KMS-11 (cell line): ENCODE data around the gene SH3PXD2B.
"Not testable (repeated sequence)": the region's sequence is repeated elsewhere in the genome, so short reads cannot be mapped to it uniquely, and the experiment has no call there.

ENCODE experiments used
- H2AFZ ChIP-seq: fragments of 200-600 bp; sonication (generic); 2 replicates; pipeline ENCODE4 v1.6.1; 2016; ENCODE audit warnings: antibody characterized with exemption, mixed run types, low read depth
- H3K27ac ChIP-seq: fragments of 200-600 bp; sonication (generic); 2 replicates; pipeline ENCODE4 v1.6.1; 2016; ENCODE audit warnings: mild to moderate bottlenecking, mixed run types
- H3K27me3 ChIP-seq: fragments of 200-600 bp; sonication (generic); 2 replicates; pipeline ENCODE4 v1.6.1; 2017; ENCODE audit warnings: mild to moderate bottlenecking, low read depth, mixed run types, moderate library complexity; ENCODE audit not compliant: insufficient read depth
- H3K36me3 ChIP-seq: fragments of 200-600 bp; sonication (generic); 2 replicates; pipeline ENCODE4 v1.6.1; 2017; ENCODE audit warnings: mild to moderate bottlenecking, mixed run types; ENCODE audit not compliant: insufficient read depth
- H3K4me1 ChIP-seq: fragments of 200-600 bp; sonication (generic); 2 replicates; pipeline ENCODE4 v1.6.1; 2016; ENCODE audit warnings: mild to moderate bottlenecking, low read depth, mixed run types; ENCODE audit not compliant: poor library complexity, severe bottlenecking
- H3K4me2 ChIP-seq: fragments of 200-600 bp; sonication (generic); 2 replicates; pipeline ENCODE4 v1.7.0; 2016; ENCODE audit warnings: mild to moderate bottlenecking, mixed run types
- H3K4me3 ChIP-seq: fragments of 200-600 bp; sonication (generic); IDR thresholded peaks from 2 replicates; pipeline ENCODE4 v1.6.1; 2017; ENCODE audit warnings: low read depth, low read length, mixed read lengths; ENCODE audit not compliant: insufficient read depth
- H3K79me2 ChIP-seq: fragments of 200-600 bp; sonication (generic); 2 replicates; pipeline ENCODE4 v1.6.1; 2016; ENCODE audit warnings: low read depth, mixed run types; ENCODE audit not compliant: insufficient read depth
- H3K9ac ChIP-seq: fragments of 200-600 bp; sonication (generic); 2 replicates; pipeline ENCODE4 v1.6.1; 2016; ENCODE audit warnings: mild to moderate bottlenecking, mixed run types
- H4K20me1 ChIP-seq: fragments of 200-600 bp; sonication (generic); 2 replicates; pipeline ENCODE4 v1.6.1; 2016; ENCODE audit warnings: mild to moderate bottlenecking, mixed run types; ENCODE audit not compliant: insufficient read depth
- CTCF ChIP-seq: fragments of 200-600 bp; sonication (generic); conservative IDR thresholded peaks from 2 replicates; pipeline ENCODE4 v1.6.1; 2017; ENCODE audit warnings: low read depth, mild to moderate bottlenecking, antibody characterized with exemption, low read length, moderate library complexity, mixed read lengths

The SH3PXD2B gene

GRCh38 chr5:172371684-172372083 is 82.6 kb downstream of the SH3PXD2B start:
- Histone ChIP-seq H3K27me3 (no peaks in the 10 kb centered on the region), H3K4me2 (no peak overlapping the region), H3K36me3 (no peaks in the 10 kb centered on the region), H2AFZ (no peak overlapping the region), H3K4me1 (no peaks in the 10 kb centered on the region), H3K27ac (no peak overlapping the region), H3K9ac (no peak overlapping the region), H4K20me1 (no peaks in the 10 kb centered on the region), H3K79me2 (no peaks in the 10 kb centered on the region), H3K4me3 (no peak overlapping the region)
- TF ChIP-seq CTCF, result no peak

GRCh38 chr5:172370648-172371545 is 83.4 kb downstream of the SH3PXD2B start:
- no peak overlapping the region for H3K9ac ChIP-seq
- H3K4me2 ChIP-seq, result no peak overlapping the region
- no peaks in the 10 kb centered on the region for H3K36me3 ChIP-seq
- no peak overlapping the region for H3K27ac ChIP-seq
- no peaks in the 10 kb centered on the region for H3K4me1 ChIP-seq
- H3K27me3 ChIP-seq, result no peaks in the 10 kb centered on the region
- TF ChIP-seq CTCF, result peak; percentile 51
- H4K20me1 ChIP-seq, result no peaks in the 10 kb centered on the region
- no peak overlapping the region for H3K4me3 ChIP-seq
- no peak overlapping the region for H2AFZ ChIP-seq
- no peaks in the 10 kb centered on the region for H3K79me2 ChIP-seq

- Histone ChIP-seq H3K27me3 (no peaks in the 10 kb centered on the region), H3K79me2 (no peaks in the 10 kb centered on the region), H3K27ac (no peak overlapping the region), H3K4me3 (no peak overlapping the region), H2AFZ (no peak overlapping the region), H3K4me2 (no peak overlapping the region), H3K4me1 (no peaks in the 10 kb centered on the region), H3K9ac (no peak overlapping the region), H4K20me1 (no peaks in the 10 kb centered on the region), H3K36me3 (no peaks in the 10 kb centered on the region)
- TF ChIP-seq CTCF, result no peak
These were observed 84.1 kb downstream of the SH3PXD2B start for GRCh38 chr5:172370237-172370640.

GRCh38 chr5:172368699-172369098 is 85.6 kb downstream of the SH3PXD2B start:
- not testable (repeated sequence) for H3K36me3 ChIP-seq, H4K20me1 ChIP-seq, H3K27ac ChIP-seq

GRCh38 chr5:172365948-172366608 is 88.2 kb downstream of the SH3PXD2B start:
- no peaks in the 10 kb centered on the region for H4K20me1 ChIP-seq
- no peaks in the 10 kb centered on the region for H3K79me2 ChIP-seq
- H3K27ac ChIP-seq, result no peak overlapping the region
- no peak overlapping the region for H3K4me2 ChIP-seq
- no peak overlapping the region for H2AFZ ChIP-seq
- TF ChIP-seq CTCF, result no peak
- H3K9ac ChIP-seq, result no peak overlapping the region
- H3K36me3 ChIP-seq, result no peaks in the 10 kb centered on the region
- H3K4me1 ChIP-seq, result no peaks in the 10 kb centered on the region
- H3K4me3 ChIP-seq, result no peak overlapping the region
- no peaks in the 10 kb centered on the region for H3K27me3 ChIP-seq

More at GRCh38 chr5:172368699-172369098, 85.6 kb downstream of the SH3PXD2B start:
- H2AFZ ChIP-seq, H3K27me3 ChIP-seq, H3K79me2 ChIP-seq, H3K4me1 ChIP-seq, H3K4me2 ChIP-seq, H3K4me3 ChIP-seq, H3K9ac ChIP-seq: not testable (repeated sequence)
